ENCODE results near the gene MYL5. TPM values are rescaled to one million over a fixed set of nuclear protein-coding genes. Genes with fewer than 3 reads are reported as not detected.

Gene MYL5
- total RNA-seq, 1 experiment from 2014 or later, result 11.7 TPM

- intact Hi-C loops (cut with micrococcal nuclease; ENCODE audit: unreplicated experiment), result no loop called here
- no peak for TF ChIP-seq EZH2 (IDR thresholded peaks at IDR 0.05; ENCODE audit: borderline replicate concordance, low read depth, low read length, poor library complexity, severe bottlenecking)
- Histone ChIP-seq H3K27ac (ENCODE audit: low read depth, low read length, poor library complexity, severe bottlenecking) (no peak overlapping the region), H3K36me3 (ENCODE audit: insufficient read depth, low read length, poor library complexity, severe bottlenecking) (no peaks in the 10 kb centered on the region), H3K9me3 (ENCODE audit: low read depth, low read length, poor library complexity, severe bottlenecking) (no peaks in the 10 kb centered on the region), H3K4me1 (ENCODE audit: insufficient read depth, low read length, poor library complexity, severe bottlenecking) (peaks cover 8% of the 10 kb centered on the region), H3K27me3 (replicated peaks; ENCODE audit: insufficient read depth, low read depth, low read length, poor library complexity) (no peaks in the 10 kb centered on the region), H3K4me3 (ENCODE audit: low read depth, low read length, poor library complexity, severe bottlenecking) (no peak overlapping the region)
- CTCF ChIA-PET, result no interaction called here
- POLR2A ChIA-PET (ENCODE audit: low non-redundant PET), result no interaction called here
- BruUV-seq (replicated peaks), result no TSS peak
- DNase-seq (ENCODE audit: low spot score), result no peak
These were observed 5.7 kb downstream of the MYL5 start for GRCh38 chr4:680091-680490.

DNA sequence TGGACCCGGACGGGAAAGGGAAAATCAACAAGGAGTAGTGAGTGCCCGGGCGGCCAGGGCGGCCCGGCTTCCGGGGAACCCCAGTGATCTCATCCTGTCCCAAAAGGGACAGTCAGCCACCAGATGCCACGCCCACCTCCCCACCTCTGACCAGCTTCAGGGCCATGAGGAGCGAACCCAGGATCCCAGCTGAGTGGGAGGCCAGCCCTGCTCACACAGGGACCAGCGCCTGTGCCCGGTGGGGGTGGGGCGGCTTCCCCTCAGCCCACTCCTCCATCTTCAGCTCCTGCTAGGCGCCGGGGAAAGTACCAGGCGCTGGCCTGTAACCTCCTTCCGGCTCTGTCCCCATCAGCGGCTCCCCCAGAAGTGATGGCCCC, 6.2 kb downstream of the MYL5 start:
- no peak overlapping the region for H3K27ac ChIP-seq (ENCODE audit: low read depth, low read length, poor library complexity, severe bottlenecking)
- peaks cover 4% of the 10 kb centered on the region for H3K4me1 ChIP-seq (ENCODE audit: insufficient read depth, low read length, poor library complexity, severe bottlenecking)
- no peaks in the 10 kb centered on the region for H3K36me3 ChIP-seq (ENCODE audit: insufficient read depth, low read length, poor library complexity, severe bottlenecking)
- H3K9me3 ChIP-seq (ENCODE audit: low read depth, low read length, poor library complexity, severe bottlenecking), result no peaks in the 10 kb centered on the region
- CTCF ChIA-PET, result no interaction called here
- DNase-seq (ENCODE audit: low spot score), result no peak
- peak overlapping the region; percentile 39 for H3K4me3 ChIP-seq (ENCODE audit: low read depth, low read length, poor library complexity, severe bottlenecking)
- intact Hi-C loops (cut with micrococcal nuclease; ENCODE audit: unreplicated experiment), result no loop called here
- no peak for TF ChIP-seq EZH2 (IDR thresholded peaks at IDR 0.05; ENCODE audit: borderline replicate concordance, low read depth, low read length, poor library complexity, severe bottlenecking)
- no peak for TF ChIP-seq CTCF (conservative IDR thresholded peaks at IDR 0.05; ENCODE audit: low read depth, low read length)
- BruUV-seq (replicated peaks), result no TSS peak
- H3K27me3 ChIP-seq (replicated peaks; ENCODE audit: insufficient read depth, low read depth, low read length, poor library complexity), result no peaks in the 10 kb centered on the region
- POLR2A ChIA-PET (ENCODE audit: low non-redundant PET), result no interaction called here

DNA sequence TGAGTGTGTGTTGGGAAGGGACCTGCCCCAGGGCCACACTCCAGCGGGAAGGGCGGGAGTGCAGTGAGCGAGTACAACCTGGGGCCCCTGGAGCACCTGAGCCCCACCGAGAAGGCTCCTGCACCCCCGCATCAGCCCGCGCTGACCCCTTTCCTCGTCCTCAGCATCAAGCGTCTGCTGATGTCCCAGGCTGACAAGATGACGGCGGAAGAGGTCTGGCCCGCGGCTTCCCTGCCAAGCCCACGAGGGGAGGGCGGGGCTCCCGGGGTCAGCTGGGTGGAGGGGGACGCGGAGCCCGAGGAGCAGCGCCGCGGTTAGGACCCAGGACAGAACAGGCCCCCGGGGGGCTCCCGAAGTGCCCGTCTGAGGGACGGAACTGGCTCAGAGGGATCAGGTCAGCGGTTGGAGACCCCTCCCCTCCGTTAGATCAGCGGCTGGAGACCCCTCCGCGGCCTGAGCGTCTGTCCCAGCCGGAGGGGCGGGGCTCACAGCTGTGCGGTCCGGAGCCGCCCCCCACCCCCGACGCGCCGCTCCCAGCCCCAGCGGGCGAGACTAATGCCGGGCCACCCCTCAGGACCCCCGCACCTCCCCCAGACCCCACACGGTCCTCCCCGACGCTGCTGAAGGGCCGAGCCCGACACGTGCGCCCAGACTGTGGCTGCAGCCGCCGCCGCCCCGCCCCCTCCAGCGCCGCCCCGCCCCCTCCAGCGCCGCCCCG, 6.7 kb downstream of the MYL5 start:
- CTCF ChIA-PET, result no interaction called here
- POLR2A ChIA-PET (ENCODE audit: low non-redundant PET), result no interaction called here
- H3K4me3 ChIP-seq (ENCODE audit: low read depth, low read length, poor library complexity, severe bottlenecking), result peak overlapping the region; percentile 39
- DNase-seq (ENCODE audit: low spot score), result no peak
- intact Hi-C loops (cut with micrococcal nuclease; ENCODE audit: unreplicated experiment), result no loop called here
- no TSS peak for BruUV-seq (replicated peaks)
- no peaks in the 10 kb centered on the region for H3K9me3 ChIP-seq (ENCODE audit: low read depth, low read length, poor library complexity, severe bottlenecking)
- no peak overlapping the region for H3K27ac ChIP-seq (ENCODE audit: low read depth, low read length, poor library complexity, severe bottlenecking)
- peaks cover 4% of the 10 kb centered on the region for H3K4me1 ChIP-seq (ENCODE audit: insufficient read depth, low read length, poor library complexity, severe bottlenecking)
- TF ChIP-seq EZH2 (IDR thresholded peaks at IDR 0.05; ENCODE audit: borderline replicate concordance, low read depth, low read length, poor library complexity, severe bottlenecking) (no peak), CTCF (conservative IDR thresholded peaks at IDR 0.05; ENCODE audit: low read depth, low read length) (no peak)
- no peaks in the 10 kb centered on the region for H3K36me3 ChIP-seq (ENCODE audit: insufficient read depth, low read length, poor library complexity, severe bottlenecking)
- no peaks in the 10 kb centered on the region for H3K27me3 ChIP-seq (replicated peaks; ENCODE audit: insufficient read depth, low read depth, low read length, poor library complexity)

All from A673 (cell line).